GM19468 (cell line): ENCODE results near the gene BMP8B.

Source experiments
- ATAC-seq: cut with Tn5 transposase; IDR thresholded peaks from one replicate; pipeline ENCODE4 v1.9.1; 2021; ENCODE audit warnings: mild to moderate bottlenecking, moderate library complexity, moderate number of reproducible peaks; ENCODE audit not compliant: unreplicated experiment; ENCODE audit errors: extremely low read depth

BMP8B gene

GRCh38 chr1:39732730-39733129 is 55.9 kb downstream of the BMP8B start:
- ATAC-seq, result no peak

- ATAC-seq, result no peak
Measured at GRCh38 chr1:39729842-39730241, 58.8 kb downstream of the BMP8B start.

- ATAC-seq, result no peak
Measured at GRCh38 chr1:39729030-39729429, 59.6 kb downstream of the BMP8B start.

- no peak for ATAC-seq
Measured at GRCh38 chr1:39727932-39728317, 60.7 kb downstream of the BMP8B start.

DNA sequence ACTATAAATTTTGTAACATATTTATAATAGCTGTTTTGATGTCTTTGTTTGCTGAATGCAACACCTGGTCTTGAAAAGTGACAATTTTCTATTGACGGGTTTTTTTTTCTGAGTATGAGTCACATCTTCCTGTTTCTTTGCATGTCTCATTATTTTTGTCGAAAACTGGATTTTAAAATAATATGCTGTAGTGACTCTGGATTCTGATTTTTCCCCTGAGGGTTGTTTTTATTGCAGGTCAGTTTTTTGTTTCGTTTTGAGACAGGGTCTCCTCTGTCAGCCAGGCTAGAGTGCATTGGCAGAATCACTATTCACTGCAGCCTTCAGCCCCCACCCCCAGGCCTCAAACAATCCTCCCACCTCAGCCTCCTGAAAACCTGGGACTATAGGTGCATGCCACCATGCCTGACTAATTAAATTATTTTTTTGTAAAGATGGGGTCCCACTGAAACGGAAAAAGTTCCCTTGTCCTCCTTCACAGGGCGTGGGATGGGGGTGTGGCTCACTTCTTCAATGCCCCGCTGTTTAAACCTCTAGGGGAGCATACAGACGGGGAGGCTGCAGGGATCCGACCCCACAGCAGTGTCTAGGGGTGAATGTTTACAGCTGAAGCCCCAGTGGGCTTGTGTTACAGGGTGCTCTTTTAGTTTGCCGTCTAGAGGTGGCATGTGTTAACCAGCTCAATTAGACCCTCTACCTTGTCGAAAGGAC is 61.3 kb downstream of the BMP8B start:
- no peak for ATAC-seq

GRCh38 chr1:39726600-39726999 is 62.1 kb downstream of the BMP8B start:
- no peak for ATAC-seq

- no peak for ATAC-seq
Measured at GRCh38 chr1:39722495-39722894, 66.2 kb downstream of the BMP8B start.

- ATAC-seq, result no peak
Measured at GRCh38 chr1:39721664-39722063, 67.0 kb downstream of the BMP8B start.

- ATAC-seq, result no peak
Measured at GRCh38 chr1:39720094-39720999, 68.3 kb downstream of the BMP8B start.

DNA sequence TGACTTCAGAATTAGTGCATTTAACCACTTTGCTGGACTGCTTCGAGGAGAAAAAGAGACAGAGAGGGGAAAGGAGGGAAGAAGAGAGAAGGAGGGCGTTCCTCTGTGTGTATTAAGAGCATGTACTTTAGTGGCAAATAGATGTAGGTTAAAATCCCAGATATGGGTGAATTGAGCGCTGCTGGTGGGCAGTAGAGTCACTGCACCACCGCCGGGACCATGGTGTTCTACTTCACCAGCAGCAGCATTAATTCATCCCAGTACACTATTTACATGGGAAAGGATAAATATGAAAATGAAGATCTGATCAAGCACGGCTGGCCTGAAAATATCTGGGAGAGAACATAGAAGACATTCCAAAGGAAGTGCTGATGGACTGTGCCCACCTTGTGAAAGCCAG is 70.9 kb downstream of the BMP8B start:
- no peak for ATAC-seq

DNA sequence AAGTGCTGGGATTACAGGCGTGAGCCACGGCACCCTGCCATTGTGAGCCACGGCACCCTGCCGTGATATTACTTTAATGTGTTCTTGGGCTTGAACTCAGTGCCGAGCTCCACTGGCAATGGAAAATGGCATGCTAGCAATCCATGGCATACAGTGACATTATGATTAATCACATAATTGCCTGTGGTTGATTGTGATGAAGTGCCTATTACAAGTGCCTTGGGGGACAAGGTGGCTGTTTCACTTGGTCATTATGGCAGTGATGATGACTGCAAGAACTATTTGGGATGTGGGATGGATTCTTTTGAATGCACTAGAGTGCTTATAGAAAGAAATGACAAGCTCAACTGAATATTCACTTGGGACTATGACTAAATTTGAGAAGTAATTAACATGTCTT is 75.1 kb downstream of the BMP8B start:
- no peak for ATAC-seq

DNA sequence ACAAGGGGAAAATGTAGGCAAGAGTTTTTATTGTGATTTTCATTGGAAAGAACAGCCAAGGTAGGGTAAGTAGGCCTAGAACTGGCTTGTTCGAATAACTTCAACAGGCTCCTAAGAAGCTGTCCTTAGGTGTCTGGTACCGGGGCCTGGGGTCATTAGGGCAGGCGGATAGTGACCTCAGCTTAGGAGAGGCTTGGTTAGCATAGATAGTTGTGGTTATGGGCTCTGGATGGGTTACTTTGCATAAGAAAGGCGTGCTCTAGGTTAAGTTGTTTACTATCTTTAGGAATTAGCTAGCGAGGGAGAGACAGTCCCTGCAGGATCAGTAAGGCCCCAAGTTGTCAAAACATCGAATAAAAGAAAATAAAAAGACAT is 76.7 kb downstream of the BMP8B start:
- ATAC-seq, result no peak

DNA sequence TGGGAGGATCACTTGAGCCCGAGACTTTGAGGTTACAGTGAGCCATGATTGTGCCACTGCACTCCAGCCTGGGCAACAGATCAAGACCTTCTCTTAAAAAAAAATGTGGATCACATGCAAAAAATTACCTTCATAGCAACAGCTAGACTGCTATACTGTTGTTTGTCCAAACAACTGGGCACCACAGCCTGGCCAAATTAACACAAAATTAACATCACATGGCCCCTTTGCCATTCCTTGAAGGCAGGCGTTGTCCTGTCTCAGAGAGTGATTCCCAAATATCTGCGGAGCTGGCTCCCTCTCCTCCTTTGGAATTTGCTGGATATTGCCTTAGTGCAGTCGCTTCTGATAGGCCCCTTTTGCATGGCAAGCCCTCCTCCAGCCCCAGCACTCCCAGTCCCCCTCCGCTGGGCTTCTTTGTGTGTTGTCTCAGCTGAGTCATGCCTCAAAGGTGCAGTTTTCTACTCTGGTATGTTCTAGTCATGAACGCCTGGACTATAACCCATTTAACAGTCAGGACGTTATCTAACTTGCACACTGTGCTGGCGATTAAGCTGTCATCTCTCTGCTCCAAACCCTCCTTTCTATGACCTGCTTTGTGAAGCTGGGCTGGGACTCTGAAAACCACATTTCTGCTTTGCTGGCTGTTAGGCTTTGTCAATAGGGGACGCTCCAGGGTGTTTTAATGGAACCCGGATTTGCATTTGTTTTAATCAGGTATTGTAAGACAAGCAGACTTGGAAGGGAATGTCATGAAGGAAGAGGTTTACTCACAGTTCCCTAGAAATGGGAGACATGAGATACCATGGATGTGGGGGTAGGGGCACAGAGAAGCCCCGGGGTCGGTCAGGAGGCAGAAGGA is 77.3 kb downstream of the BMP8B start:
- no peak for ATAC-seq

- ATAC-seq, result no peak
Measured at GRCh38 chr1:39707506-39707905, 81.2 kb downstream of the BMP8B start.
